ENCODE data around the gene MYH15. TPM values are rescaled to one million over a fixed set of nuclear protein-coding genes. Genes with fewer than 3 reads are reported as not detected.

The MYH15 gene
- total and polyA plus RNA-seq, 2 of the 8 experiments (the other 6 are each of a cell fraction or from before 2014, with no cell fraction given), result under 0.01 TPM; not detected in 1

- FAIRE-seq, result no peak
- Histone ChIP-seq H4K8ac (ENCODE audit: extremely low read depth, insufficient read depth, low read length) (no peak overlapping the region), H3K4me3 (ENCODE audit: extremely low read depth in 1 of 4, insufficient read depth in 2 of 4, low read depth in 3 of 4, low read length in 4 of 4) (no peak overlapping the region), H3K23me2 (ENCODE audit: low read depth, low read length) (no peaks in the 10 kb centered on the region), H3K23ac (ENCODE audit: insufficient read length) (no peak overlapping the region), H3K9ac (replicated peaks in 1 of 4; ENCODE audit: extremely low read depth in 1 of 4, low read depth in 3 of 4, low read length in 3 of 4) (no peak overlapping the region), H2AK5ac (ENCODE audit: low read depth, low read length) (no peak overlapping the region), H3K9me3 (ENCODE audit: insufficient read depth in 2 of 2, low read depth in 1 of 2, low read length in 1 of 2) (peaks cover 0 to 2% of the 10 kb centered on the region in 2 experiments; a peak in 1 of 4 replicates), H4K20me1 (replicated peaks in 1 of 2; ENCODE audit: control insufficient read depth in 1 of 2, insufficient read depth in 2 of 2, low read length in 2 of 2) (no peaks in the 10 kb centered on the region), H3K18ac (ENCODE audit: extremely low read depth, low read length) (no peak overlapping the region), H3K36me3 (ENCODE audit: control insufficient read depth in 2 of 4, insufficient read depth in 4 of 4, low read length in 3 of 4) (no peaks in the 10 kb centered on the region), H3K27ac (ENCODE audit: low read depth, low read length) (no peak overlapping the region), H2BK5ac (ENCODE audit: low read depth, low read length) (no peak overlapping the region), H3K4me1 (replicated peaks in 1 of 4; ENCODE audit: control insufficient read depth in 3 of 4, insufficient read depth in 4 of 4, low read length in 3 of 4) (peaks cover 0 to 1% (median 0%) of the 10 kb centered on the region in 4 experiments; a peak in 1 of 7 replicates), H3K14ac (ENCODE audit: insufficient read length) (no peak overlapping the region), H2AFZ (ENCODE audit: low read length) (no peak overlapping the region), H4K5ac (ENCODE audit: insufficient read length, low read depth, low read length) (no peak overlapping the region), H3K79me1 (ENCODE audit: low read depth, low read length) (no peaks in the 10 kb centered on the region), H2BK120ac (replicated peaks; ENCODE audit: low read depth, low read length) (no peak overlapping the region), H3K27me3 (replicated peaks in 1 of 4; ENCODE audit: control insufficient read depth in 3 of 4, extremely low read depth in 1 of 4, insufficient read depth in 3 of 4, low read length in 3 of 4) (no peaks in the 10 kb centered on the region), H3K4me2 (ENCODE audit: insufficient read depth in 1 of 2, low read depth in 2 of 2, low read length in 2 of 2) (no peak overlapping the region), H4K91ac (replicated peaks; ENCODE audit: insufficient read length, low read length) (no peak overlapping the region), H2BK12ac (ENCODE audit: low read depth, low read length) (no peak overlapping the region), H3K56ac (replicated peaks; ENCODE audit: insufficient read length, low read depth, low read length) (no peak overlapping the region), H2BK15ac (ENCODE audit: low read length) (no peak overlapping the region), H3K79me2 (ENCODE audit: control insufficient read depth in 1 of 2, insufficient read depth in 2 of 2, low read length in 2 of 2) (no peaks in the 10 kb centered on the region), H2BK20ac (ENCODE audit: low read length) (no peak overlapping the region), H3K4ac (replicated peaks; ENCODE audit: insufficient read length, low read depth, low read length) (no peak overlapping the region)
- DNase-seq (ENCODE audit: low read depth in 1 of 2, low spot score in 2 of 2), result no peak
- CTCF ChIA-PET (ENCODE audit: partially characterized antibody), result interaction anchor here (0.9 to 2.8 kb wide), 7 partner anchors 13 to 420 kb away, joined by 3 to 10 read pairs (median 3); no protein-coding TSS in a partner anchor
- WGBS, 2 experiments (ENCODE audit: extremely low coverage in 1 of 2, insufficient coverage in 1 of 2, insufficient read length in 1 of 2, insufficient replicate concordance in 2 of 2, low coverage in 1 of 2, low lambda C conversion rate in 2 of 2, missing lambda C conversion rate in 1 of 2), result 91% methylated on average over 3 of the region's 3 CpGs; no CpG with 5 or more reads in 1 of the 2 experiments
- POLR2A ChIA-PET (ENCODE audit: partially characterized antibody), result no interaction called here
- no peak for TF ChIP-seq SIRT6 (IDR thresholded peaks at IDR 0.05; ENCODE audit: low read length)
- no peak for TF ChIP-seq TAF1 (IDR thresholded peaks at IDR 0.05; ENCODE audit: low read depth, low read length)
- no peak for TF ChIP-seq HDAC6 (IDR thresholded peaks at IDR 0.05; ENCODE audit: low read depth, low read length)
- TF ChIP-seq SIN3A (conservative IDR thresholded peaks at IDR 0.05 in 1 of 2, IDR thresholded peaks at IDR 0.05 in 1 of 2; ENCODE audit: low read depth in 1 of 2, low read length in 2 of 2), result no peak
- no peak for TF ChIP-seq SUZ12 (IDR thresholded peaks at IDR 0.05; ENCODE audit: low read length)
- no peak for TF ChIP-seq CBX5 (IDR thresholded peaks at IDR 0.05; ENCODE audit: low read depth, low read length)
- TF ChIP-seq GABPA (IDR thresholded peaks at IDR 0.05; ENCODE audit: borderline replicate concordance, insufficient read depth, low read length), result no peak
- TF ChIP-seq POU5F1 (IDR thresholded peaks at IDR 0.05; ENCODE audit: low read depth, low read length), result no peak
- no peak for TF ChIP-seq CHD2 (IDR thresholded peaks at IDR 0.05; ENCODE audit: low read length)
These were observed 104.2 kb downstream of the MYH15 start for GRCh38 chr3:108406063-108406660.
